ENCODE results near the gene REM2. TPM values are rescaled to one million over a fixed set of nuclear protein-coding genes. Genes with fewer than 3 reads are reported as not detected.
A peak's percentile ranks its signal among the peaks of the same experiment; 100 is the strongest.

Gene REM2
- total RNA-seq, 1 experiment from 2014 or later: 0.18 TPM

DNA sequence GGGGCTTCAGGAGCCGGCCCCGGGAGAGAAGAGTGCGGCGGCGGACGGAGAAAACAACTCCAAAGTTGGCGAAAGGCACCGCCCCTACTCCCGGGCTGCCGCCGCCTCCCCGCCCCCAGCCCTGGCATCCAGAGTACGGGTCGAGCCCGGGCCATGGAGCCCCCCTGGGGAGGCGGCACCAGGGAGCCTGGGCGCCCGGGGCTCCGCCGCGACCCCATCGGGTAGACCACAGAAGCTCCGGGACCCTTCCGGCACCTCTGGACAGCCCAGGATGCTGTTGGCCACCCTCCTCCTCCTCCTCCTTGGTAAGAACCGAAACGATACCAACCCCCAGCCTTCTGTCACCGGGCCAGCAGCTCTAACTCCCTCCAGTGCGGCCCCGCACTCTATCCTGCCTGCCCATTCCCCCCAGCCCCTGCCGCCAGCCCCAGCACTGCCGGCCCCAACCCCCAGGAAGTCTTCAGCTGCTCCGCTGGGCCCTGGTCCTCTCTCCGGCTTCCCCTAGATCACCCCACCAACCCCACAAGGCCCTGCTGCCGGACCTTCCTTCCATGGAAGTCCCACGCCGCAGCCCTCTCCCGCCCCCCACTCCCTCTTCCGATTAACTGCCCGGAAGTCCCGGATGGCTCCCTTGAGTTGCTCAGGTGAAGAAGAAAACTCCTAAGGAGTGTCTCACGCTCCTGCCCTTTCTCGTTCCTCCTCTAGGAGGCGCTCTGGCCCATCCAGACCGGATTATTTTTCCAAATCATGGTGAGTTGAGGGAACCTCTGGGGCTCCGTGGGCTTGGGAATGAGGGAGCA, 10.8 kb upstream of the REM2 start:
- Histone ChIP-seq H3K4me2 (ENCODE audit: low read length) (peak overlapping the region; percentile 94), H3K9me2 (replicated peaks; ENCODE audit: low read length) (no peaks in the 10 kb centered on the region), H3K9ac (ENCODE audit: low read length) (peak overlapping the region; percentile 76), H3K27ac (ENCODE audit: low read length) (peak overlapping the region; percentile 94), H2AFZ (ENCODE audit: low read length) (peak overlapping the region; percentile 94), H3K79me2 (ENCODE audit: low read length) (peaks cover 20% of the 10 kb centered on the region), H3K27me3 (ENCODE audit: low read length) (no peaks in the 10 kb centered on the region), H3K4me3 (ENCODE audit: low read length) (peak overlapping the region; percentile 88), H4K20me1 (ENCODE audit: low read length) (no peaks in the 10 kb centered on the region), H3F3A (ENCODE audit: low read length, unreplicated experiment) (peaks cover 6% of the 10 kb centered on the region), H3K9me3 (ENCODE audit: low read length) (no peaks in the 10 kb centered on the region), H3K4me1 (ENCODE audit: insufficient read depth, low read length) (peaks cover 18% of the 10 kb centered on the region), H3K36me3 (ENCODE audit: low read depth, low read length) (peaks cover 21% of the 10 kb centered on the region; the same call in 1 of the 2 replicates)
- peak; percentile 51 for ATAC-seq
- TF ChIP-seq, protein P1, sequence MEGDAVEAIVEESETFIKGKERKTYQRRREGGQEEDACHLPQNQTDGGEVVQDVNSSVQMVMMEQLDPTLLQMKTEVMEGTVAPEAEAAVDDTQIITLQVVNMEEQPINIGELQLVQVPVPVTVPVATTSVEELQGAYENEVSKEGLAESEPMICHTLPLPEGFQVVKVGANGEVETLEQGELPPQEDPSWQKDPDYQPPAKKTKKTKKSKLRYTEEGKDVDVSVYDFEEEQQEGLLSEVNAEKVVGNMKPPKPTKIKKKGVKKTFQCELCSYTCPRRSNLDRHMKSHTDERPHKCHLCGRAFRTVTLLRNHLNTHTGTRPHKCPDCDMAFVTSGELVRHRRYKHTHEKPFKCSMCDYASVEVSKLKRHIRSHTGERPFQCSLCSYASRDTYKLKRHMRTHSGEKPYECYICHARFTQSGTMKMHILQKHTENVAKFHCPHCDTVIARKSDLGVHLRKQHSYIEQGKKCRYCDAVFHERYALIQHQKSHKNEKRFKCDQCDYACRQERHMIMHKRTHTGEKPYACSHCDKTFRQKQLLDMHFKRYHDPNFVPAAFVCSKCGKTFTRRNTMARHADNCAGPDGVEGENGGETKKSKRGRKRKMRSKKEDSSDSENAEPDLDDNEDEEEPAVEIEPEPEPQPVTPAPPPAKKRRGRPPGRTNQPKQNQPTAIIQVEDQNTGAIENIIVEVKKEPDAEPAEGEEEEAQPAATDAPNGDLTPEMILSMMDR (conservative IDR thresholded peaks at IDR 0.05; ENCODE audit: low read depth, low read length): peak; percentile 97
- no peak for TF ChIP-seq EZH2phosphoT487 (IDR thresholded peaks at IDR 0.05; ENCODE audit: borderline replicate concordance, low read length)
- intact Hi-C loops (cut with micrococcal nuclease): loop anchor here (1.0 to 5.0 kb wide), 3 partner anchors 15 to 55 kb away; partner anchors contain the start of gene PRMT5
- DNase-seq: peak; percentile 94
- ChIA-PET CTCF (no interaction called here), POLR2A (ENCODE audit: unreplicated experiment) (no interaction called here)
- BruUV-seq (replicated peaks): no TSS peak

DNA sequence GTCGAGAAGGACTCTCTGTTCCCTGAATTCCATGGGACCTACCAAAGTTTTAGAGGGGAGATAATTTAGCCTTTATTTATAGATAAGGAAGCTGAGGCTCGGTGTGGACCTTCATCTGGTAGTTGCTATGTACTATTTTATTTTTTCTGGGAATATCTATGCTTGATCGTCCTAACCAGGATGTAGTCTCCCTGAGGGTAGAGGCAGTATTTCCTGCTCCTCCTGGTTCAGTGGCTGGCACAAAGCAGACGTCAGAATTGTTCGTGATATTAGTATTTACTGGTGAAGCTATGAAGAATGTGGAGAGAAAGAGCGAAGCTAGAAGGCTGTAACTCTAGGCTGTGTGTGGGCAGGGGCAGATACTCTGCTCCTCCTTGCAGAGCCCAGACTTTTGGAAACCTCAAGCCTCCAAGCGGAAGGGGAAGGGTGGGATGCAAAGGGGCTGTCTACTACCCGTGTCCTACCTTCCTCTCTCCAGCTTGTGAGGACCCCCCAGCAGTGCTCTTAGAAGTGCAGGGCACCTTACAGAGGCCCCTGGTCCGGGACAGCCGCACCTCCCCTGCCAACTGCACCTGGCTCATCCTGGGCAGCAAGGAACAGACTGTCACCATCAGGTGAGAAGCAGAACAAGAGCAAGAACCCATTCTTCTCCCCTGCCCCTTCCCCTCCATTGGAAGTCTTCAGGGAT, 10.0 kb upstream of the REM2 start:
- ATAC-seq (no peak; the same call in 1 of the 2 replicates), DNase-seq (no peak)
- TF ChIP-seq EZH2 (IDR thresholded peaks at IDR 0.05; ENCODE audit: low read length, unreplicated experiment): no peak
- TF ChIP-seq, protein P1 (conservative IDR thresholded peaks at IDR 0.05; ENCODE audit: low read depth, low read length): no peak; the same call in 1 of the 2 replicates
- no peak for TF ChIP-seq EZH2phosphoT487 (IDR thresholded peaks at IDR 0.05; ENCODE audit: borderline replicate concordance, low read length)
- Histone ChIP-seq H3K79me2 (ENCODE audit: low read length) (peaks cover 20% of the 10 kb centered on the region), H3K4me2 (ENCODE audit: low read length) (peak overlapping the region; percentile 94), H3K9me2 (replicated peaks; ENCODE audit: low read length) (no peaks in the 10 kb centered on the region), H3K9ac (ENCODE audit: low read length) (peak overlapping the region; percentile 76), H3K4me1 (ENCODE audit: insufficient read depth, low read length) (peaks cover 18% of the 10 kb centered on the region), H4K20me1 (ENCODE audit: low read length) (no peaks in the 10 kb centered on the region), H3K9me3 (ENCODE audit: low read length) (no peaks in the 10 kb centered on the region), H2AFZ (ENCODE audit: low read length) (peak overlapping the region; percentile 94), H3F3A (ENCODE audit: low read length, unreplicated experiment) (peaks cover 6% of the 10 kb centered on the region), H3K27me3 (ENCODE audit: low read length) (no peaks in the 10 kb centered on the region), H3K27ac (ENCODE audit: low read length) (peak overlapping the region; percentile 32), H3K4me3 (ENCODE audit: low read length) (peak overlapping the region; percentile 88), H3K36me3 (ENCODE audit: low read depth, low read length) (peaks cover 27% of the 10 kb centered on the region; the same call in 1 of the 2 replicates)
- CTCF ChIA-PET: interaction anchor here (0.9 kb wide), 1 partner anchor 9 kb away, joined by 6 read pairs; no protein-coding TSS in a partner anchor
- intact Hi-C loops (cut with micrococcal nuclease): loop anchor here (1.0 to 5.0 kb wide), 3 partner anchors 14 to 54 kb away; partner anchors contain the start of gene PRMT5
- POLR2A ChIA-PET (ENCODE audit: unreplicated experiment): no interaction called here
- TSS peak; percentile 18 for BruUV-seq (replicated peaks)
